Measurements from ENCODE around the gene ARHGEF25. TPM values are rescaled to one million over a fixed set of nuclear protein-coding genes. Genes with fewer than 3 reads are reported as not detected.

The ARHGEF25 gene
- total RNA-seq, 1 experiment from 2014 or later: 20.9 TPM

DNA sequence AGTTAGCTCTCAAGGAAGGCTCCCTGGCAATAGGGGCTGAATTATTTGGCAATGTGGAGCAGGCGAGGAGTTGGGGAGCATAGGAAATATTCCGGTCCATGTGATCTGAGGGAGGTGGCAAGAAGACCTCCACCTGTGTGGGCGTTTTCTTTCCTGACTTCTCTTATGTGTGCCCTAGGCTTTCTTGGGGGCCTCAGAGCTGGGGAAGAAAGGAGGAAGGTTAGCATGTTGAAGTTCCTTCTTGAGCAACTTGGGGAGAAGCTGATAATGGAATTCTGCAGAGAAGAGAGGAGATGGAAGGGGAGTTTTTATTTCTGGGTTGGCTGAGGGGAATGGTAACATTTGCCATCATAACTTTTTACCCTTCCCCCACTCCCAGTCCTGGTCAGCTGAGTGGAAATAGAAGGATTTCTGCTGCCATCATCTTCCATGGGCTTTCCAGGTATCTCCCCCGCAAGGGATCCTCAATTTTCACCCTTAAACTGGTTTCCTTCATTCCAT, 5.4 kb upstream of the ARHGEF25 start:
- H3K36me3 ChIP-seq (ENCODE audit: insufficient read depth, low read length, poor library complexity, severe bottlenecking): peaks cover 6% of the 10 kb centered on the region
- BruUV-seq (replicated peaks): no TSS peak
- no peaks in the 10 kb centered on the region for H3K27me3 ChIP-seq (replicated peaks; ENCODE audit: insufficient read depth, low read depth, low read length, poor library complexity)
- intact Hi-C loops (cut with micrococcal nuclease; ENCODE audit: unreplicated experiment): no loop called here
- no peak for DNase-seq (ENCODE audit: low spot score)
- POLR2A ChIA-PET (ENCODE audit: low non-redundant PET): no interaction called here
- peak overlapping the region; percentile 92 for H3K4me3 ChIP-seq (ENCODE audit: low read depth, low read length, poor library complexity, severe bottlenecking)
- H3K4me1 ChIP-seq (ENCODE audit: insufficient read depth, low read length, poor library complexity, severe bottlenecking): peaks cover 15% of the 10 kb centered on the region
- no peak for TF ChIP-seq EZH2 (IDR thresholded peaks at IDR 0.05; ENCODE audit: borderline replicate concordance, low read depth, low read length, poor library complexity, severe bottlenecking)
- TF ChIP-seq, protein P1, sequence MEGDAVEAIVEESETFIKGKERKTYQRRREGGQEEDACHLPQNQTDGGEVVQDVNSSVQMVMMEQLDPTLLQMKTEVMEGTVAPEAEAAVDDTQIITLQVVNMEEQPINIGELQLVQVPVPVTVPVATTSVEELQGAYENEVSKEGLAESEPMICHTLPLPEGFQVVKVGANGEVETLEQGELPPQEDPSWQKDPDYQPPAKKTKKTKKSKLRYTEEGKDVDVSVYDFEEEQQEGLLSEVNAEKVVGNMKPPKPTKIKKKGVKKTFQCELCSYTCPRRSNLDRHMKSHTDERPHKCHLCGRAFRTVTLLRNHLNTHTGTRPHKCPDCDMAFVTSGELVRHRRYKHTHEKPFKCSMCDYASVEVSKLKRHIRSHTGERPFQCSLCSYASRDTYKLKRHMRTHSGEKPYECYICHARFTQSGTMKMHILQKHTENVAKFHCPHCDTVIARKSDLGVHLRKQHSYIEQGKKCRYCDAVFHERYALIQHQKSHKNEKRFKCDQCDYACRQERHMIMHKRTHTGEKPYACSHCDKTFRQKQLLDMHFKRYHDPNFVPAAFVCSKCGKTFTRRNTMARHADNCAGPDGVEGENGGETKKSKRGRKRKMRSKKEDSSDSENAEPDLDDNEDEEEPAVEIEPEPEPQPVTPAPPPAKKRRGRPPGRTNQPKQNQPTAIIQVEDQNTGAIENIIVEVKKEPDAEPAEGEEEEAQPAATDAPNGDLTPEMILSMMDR (conservative IDR thresholded peaks at IDR 0.05; ENCODE audit: low read depth, low read length): no peak
- CTCF ChIA-PET: interaction anchor here (0.8 to 1.6 kb wide), 2 partner anchors 22 to 120 kb away, joined by 3 to 4 read pairs; no protein-coding TSS in a partner anchor
- peak overlapping the region; percentile 1 for H3K27ac ChIP-seq (ENCODE audit: low read depth, low read length, poor library complexity, severe bottlenecking)
- no peaks in the 10 kb centered on the region for H3K9me3 ChIP-seq (ENCODE audit: low read depth, low read length, poor library complexity, severe bottlenecking)

DNA sequence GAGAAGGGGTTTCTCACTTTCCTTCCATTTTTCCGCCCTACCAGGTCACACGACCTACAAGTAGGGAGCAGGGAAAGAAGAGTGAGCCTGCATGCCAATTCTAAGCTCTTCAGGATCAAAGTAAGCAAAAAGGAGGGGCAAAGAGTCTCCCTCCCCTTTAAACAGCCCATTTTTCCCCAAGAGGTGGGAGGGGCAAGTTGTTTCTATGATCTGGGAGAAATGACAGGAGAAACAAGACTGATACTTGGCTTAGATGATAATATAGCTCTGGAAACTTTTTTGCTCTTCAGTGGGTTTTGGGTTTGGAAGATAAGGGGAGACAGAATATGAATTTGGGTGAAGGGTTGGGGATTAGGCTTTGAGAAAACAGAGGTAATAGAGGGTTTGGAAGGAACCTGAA, 4.8 kb upstream of the ARHGEF25 start:
- intact Hi-C loops (cut with micrococcal nuclease; ENCODE audit: unreplicated experiment): no loop called here
- H3K4me1 ChIP-seq (ENCODE audit: insufficient read depth, low read length, poor library complexity, severe bottlenecking): peaks cover 18% of the 10 kb centered on the region
- H3K36me3 ChIP-seq (ENCODE audit: insufficient read depth, low read length, poor library complexity, severe bottlenecking): peaks cover 6% of the 10 kb centered on the region
- POLR2A ChIA-PET (ENCODE audit: low non-redundant PET): no interaction called here
- TF ChIP-seq, protein P1 (conservative IDR thresholded peaks at IDR 0.05; ENCODE audit: low read depth, low read length): no peak
- no peak for TF ChIP-seq EZH2 (IDR thresholded peaks at IDR 0.05; ENCODE audit: borderline replicate concordance, low read depth, low read length, poor library complexity, severe bottlenecking)
- H3K9me3 ChIP-seq (ENCODE audit: low read depth, low read length, poor library complexity, severe bottlenecking): no peaks in the 10 kb centered on the region
- no peak overlapping the region for H3K27ac ChIP-seq (ENCODE audit: low read depth, low read length, poor library complexity, severe bottlenecking)
- CTCF ChIA-PET: interaction anchor here (1.6 kb wide), 1 partner anchor 120 kb away, joined by 3 read pairs; no protein-coding TSS in a partner anchor
- no TSS peak for BruUV-seq (replicated peaks)
- no peak overlapping the region for H3K4me3 ChIP-seq (ENCODE audit: low read depth, low read length, poor library complexity, severe bottlenecking)
- no peak for DNase-seq (ENCODE audit: low spot score)
- no peaks in the 10 kb centered on the region for H3K27me3 ChIP-seq (replicated peaks; ENCODE audit: insufficient read depth, low read depth, low read length, poor library complexity)

DNA sequence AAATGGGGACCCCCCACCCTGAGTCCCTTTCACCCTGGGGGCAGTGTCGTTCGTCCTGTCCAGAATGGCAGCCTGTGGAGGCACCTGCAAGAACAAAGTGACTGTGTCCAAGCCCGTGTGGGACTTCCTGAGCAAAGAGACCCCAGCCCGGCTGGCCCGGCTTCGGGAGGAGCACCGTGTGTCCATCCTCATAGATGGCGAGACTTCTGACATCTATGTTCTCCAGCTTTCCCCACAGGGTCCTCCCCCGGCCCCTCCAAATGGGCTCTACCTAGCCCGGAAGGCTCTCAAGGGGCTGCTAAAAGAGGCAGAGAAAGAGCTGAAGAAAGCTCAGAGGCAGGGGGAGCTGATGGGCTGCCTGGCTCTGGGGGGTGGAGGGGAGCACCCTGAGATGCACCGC, 4.4 kb upstream of the ARHGEF25 start:
- Histone ChIP-seq H3K4me1 (ENCODE audit: insufficient read depth, low read length, poor library complexity, severe bottlenecking) (peaks cover 18% of the 10 kb centered on the region), H3K27me3 (replicated peaks; ENCODE audit: insufficient read depth, low read depth, low read length, poor library complexity) (no peaks in the 10 kb centered on the region), H3K27ac (ENCODE audit: low read depth, low read length, poor library complexity, severe bottlenecking) (no peak overlapping the region), H3K9me3 (ENCODE audit: low read depth, low read length, poor library complexity, severe bottlenecking) (no peaks in the 10 kb centered on the region), H3K4me3 (ENCODE audit: low read depth, low read length, poor library complexity, severe bottlenecking) (no peak overlapping the region), H3K36me3 (ENCODE audit: insufficient read depth, low read length, poor library complexity, severe bottlenecking) (peaks cover 6% of the 10 kb centered on the region)
- DNase-seq (ENCODE audit: low spot score): no peak
- no TSS peak for BruUV-seq (replicated peaks)
- intact Hi-C loops (cut with micrococcal nuclease; ENCODE audit: unreplicated experiment): no loop called here
- TF ChIP-seq, protein P1 (conservative IDR thresholded peaks at IDR 0.05; ENCODE audit: low read depth, low read length): no peak
- TF ChIP-seq EZH2 (IDR thresholded peaks at IDR 0.05; ENCODE audit: borderline replicate concordance, low read depth, low read length, poor library complexity, severe bottlenecking): no peak
- POLR2A ChIA-PET (ENCODE audit: low non-redundant PET): no interaction called here
- CTCF ChIA-PET: no interaction called here
